H9 (cell line): ENCODE measurements around the gene ZBTB47. TPM values are rescaled to one million over a fixed set of nuclear protein-coding genes. Genes with fewer than 3 reads are reported as not detected.

Experiments
- DNase-seq: peaks from one replicate; pipeline ENCODE4 v3.0.0-alpha.2; 2017
- H2AFZ ChIP-seq: one replicate; pipeline ENCODE4 v1.6.1; 2013; ENCODE audit warnings: mild to moderate bottlenecking, low read length, control low read depth, moderate library complexity
- H2AK5ac ChIP-seq: 2 replicates; pipeline ENCODE4 v1.6.1; 2013; ENCODE audit warnings: low read length, control low read depth, mixed read lengths; ENCODE audit not compliant: insufficient read length
- H2BK120ac ChIP-seq: one replicate; pipeline ENCODE4 v1.6.1; 2013; ENCODE audit warnings: low read depth, mild to moderate bottlenecking, low read length, control low read depth, inconsistent platforms; ENCODE audit not compliant: poor library complexity, severe bottlenecking
- H2BK12ac ChIP-seq: 2 replicates; pipeline ENCODE4 v1.6.1; 2013; ENCODE audit warnings: low read length, control low read depth, mixed read lengths, low read depth; ENCODE audit not compliant: insufficient read length
- H2BK15ac ChIP-seq: 2 replicates; pipeline ENCODE4 v1.6.1; 2013; ENCODE audit warnings: low read depth, low read length, control low read depth
- H2BK20ac ChIP-seq: one replicate; pipeline ENCODE4 v1.6.1; 2013; ENCODE audit warnings: low read depth, mild to moderate bottlenecking, low read length, control low read depth, inconsistent platforms; ENCODE audit not compliant: poor library complexity, severe bottlenecking
- H2BK5ac ChIP-seq: 2 replicates; pipeline ENCODE4 v1.6.1; 2013; ENCODE audit warnings: low read length, control low read depth, mixed read lengths; ENCODE audit not compliant: insufficient read length
- H3K14ac ChIP-seq: 2 replicates; pipeline ENCODE4 v1.6.1; 2013; ENCODE audit warnings: low read length, control low read depth; ENCODE audit not compliant: insufficient read depth
- H3K18ac ChIP-seq: 2 replicates; pipeline ENCODE4 v1.6.1; 2013; ENCODE audit warnings: low read depth, mild to moderate bottlenecking, mixed read lengths, low read length, control low read depth; ENCODE audit not compliant: insufficient read length
- H3K23ac ChIP-seq: 2 replicates; pipeline ENCODE4 v1.6.1; 2013; ENCODE audit warnings: low read length, control low read depth, mixed read lengths, low read depth; ENCODE audit not compliant: insufficient read length
- H3K23me2 ChIP-seq: 2 replicates; pipeline ENCODE4 v1.6.1; 2013; ENCODE audit warnings: low read depth, mild to moderate bottlenecking, mixed read lengths, low read length, control low read depth; ENCODE audit not compliant: insufficient read length, poor library complexity, severe bottlenecking
- H3K27ac ChIP-seq: 2 replicates; pipeline ENCODE4 v1.5.1; 2013; ENCODE audit warnings: low read length, control low read depth, mixed read lengths, low read depth; ENCODE audit not compliant: insufficient read length
- H3K27me3 ChIP-seq: 2 replicates; pipeline ENCODE4 v1.6.1; 2013; ENCODE audit warnings: low read length, control low read depth, inconsistent platforms; ENCODE audit not compliant: insufficient read depth
- H3K4ac ChIP-seq: 2 replicates; pipeline ENCODE4 v1.6.1; 2013; ENCODE audit warnings: low read depth, mild to moderate bottlenecking, control low read depth, inconsistent platforms, low read length, moderate library complexity
- H3K4me1 ChIP-seq: 2 replicates; pipeline ENCODE4 v1.6.1; 2013; ENCODE audit warnings: low read length, control low read depth, inconsistent platforms; ENCODE audit not compliant: insufficient read depth
- H3K4me2 ChIP-seq: 2 replicates; pipeline ENCODE4 v1.6.1; 2013; ENCODE audit warnings: low read length, control low read depth, mixed read lengths; ENCODE audit not compliant: insufficient read length, insufficient read depth
- H3K56ac ChIP-seq: 2 replicates; pipeline ENCODE4 v1.6.1; 2013; ENCODE audit warnings: low read depth, mild to moderate bottlenecking, mixed read lengths, low read length, control low read depth; ENCODE audit not compliant: insufficient read length
- H3K79me1 ChIP-seq: 2 replicates; pipeline ENCODE4 v1.6.1; 2013; ENCODE audit warnings: low read depth, mild to moderate bottlenecking, moderate library complexity, low read length, control low read depth, inconsistent platforms; ENCODE audit not compliant: insufficient read depth, poor library complexity, severe bottlenecking
- H3K79me2 ChIP-seq: 2 replicates; pipeline ENCODE4 v1.6.1; 2013; ENCODE audit warnings: low read length, control low read depth, inconsistent platforms; ENCODE audit not compliant: insufficient read depth
- H3K9ac ChIP-seq: 2 replicates; pipeline ENCODE4 v1.6.1; 2013; ENCODE audit warnings: low read length, control low read depth, mixed read lengths; ENCODE audit not compliant: insufficient read length; ENCODE audit errors: extremely low read depth
- H3K9me3 ChIP-seq: one replicate; pipeline ENCODE4 v1.6.1; 2013; ENCODE audit warnings: low read depth, low read length, inconsistent platforms; ENCODE audit not compliant: control insufficient read depth
- H3T11ph ChIP-seq: one replicate; pipeline ENCODE4 v1.6.1; 2013; ENCODE audit warnings: mild to moderate bottlenecking, low read length, control low read depth, inconsistent platforms
- H4K20me1 ChIP-seq: one replicate; pipeline ENCODE4 v1.6.1; 2013; ENCODE audit not compliant: control insufficient read depth, insufficient read length, insufficient read depth
- H4K5ac ChIP-seq: 2 replicates; pipeline ENCODE4 v1.6.1; 2013; ENCODE audit warnings: low read depth, mild to moderate bottlenecking, mixed read lengths, low read length, control low read depth; ENCODE audit not compliant: insufficient read length
- H4K8ac ChIP-seq: replicated peaks from 2 replicates; pipeline ENCODE4 v1.6.1; 2013; ENCODE audit warnings: low read length, control low read depth, mixed read lengths, low read depth; ENCODE audit not compliant: insufficient read length
- H4K91ac ChIP-seq: 2 replicates; pipeline ENCODE4 v1.6.1; 2013; ENCODE audit warnings: low read depth, mild to moderate bottlenecking, moderate library complexity, mixed read lengths, low read length, control low read depth; ENCODE audit not compliant: insufficient read length
- H3K27ac Mint-ChIP-seq, 3 experiments: 2 replicates in 2 of 3; 3 replicates in 1 of 3; pipeline ENCODE4 v1.8.0; 2020 to 2021; ENCODE audit warnings: mixed read lengths in 3 of 3, mild to moderate bottlenecking in 1 of 3, moderate library complexity in 1 of 3
- H3K27me3 Mint-ChIP-seq: 2 replicates; pipeline ENCODE4 v1.8.0; 2021; ENCODE audit warnings: low read depth, mild to moderate bottlenecking, moderate library complexity, mixed read lengths
- H3K36me3 Mint-ChIP-seq, 3 experiments: 2 replicates in 2 of 3; 3 replicates in 1 of 3; pipeline ENCODE4 v1.8.0; 2020 to 2021; ENCODE audit warnings: low read depth in 3 of 3, mixed read lengths in 3 of 3; ENCODE audit not compliant: insufficient read depth in 1 of 3
- H3K4me1 Mint-ChIP-seq, 2 experiments: 2 replicates each; pipeline ENCODE4 v1.8.0; 2020; ENCODE audit warnings: mixed read lengths in 2 of 2
- H3K4me3 Mint-ChIP-seq, 2 experiments: 2 replicates in 1 of 2; 3 replicates in 1 of 2; pipeline ENCODE4 v1.8.0; 2020 to 2021; ENCODE audit warnings: mild to moderate bottlenecking in 2 of 2, mixed read lengths in 2 of 2, moderate library complexity in 1 of 2
- H3K9me3 Mint-ChIP-seq, 2 experiments: 2 replicates in 1 of 2; 3 replicates in 1 of 2; pipeline ENCODE4 v1.8.0; 2020; ENCODE audit warnings: mild to moderate bottlenecking in 2 of 2, mixed read lengths in 2 of 2, moderate library complexity in 1 of 2
- CTCF ChIP-seq: fragments of 200-600 bp; sonication (generic); conservative IDR thresholded peaks from 3 replicates; pipeline ENCODE4 v1.8.0; 2021; ENCODE audit warnings: antibody characterized with exemption, mild to moderate bottlenecking
- WGBS: extraction: QIAGEN DNeasy Blood & Tissue Kit; methylation state at CpG from one replicate; pipeline ENCODE4 v1.1.7; 2013; ENCODE audit warnings: missing lambda C conversion rate, low lambda C conversion rate, mixed read lengths; ENCODE audit not compliant: insufficient read length; ENCODE audit errors: extremely low coverage; 5-methylcytosine and 5-hydroxymethylcytosine counted together
- total RNA-seq: library from RNA; stranded (reverse); gene quantifications from 2 replicates; pipeline ENCODE4 v1.2.1, GENCODE V29; 2021

ZBTB47 gene
- total RNA-seq, 1 experiment from 2014 or later, result 3.6 TPM

- peaks cover 2 to 19% (median 8%) of the 10 kb centered on the region in 3 experiments; a peak in 6 of 7 replicates for H3K36me3 Mint-ChIP-seq
- Histone ChIP-seq H2AFZ (no peak overlapping the region), H2BK5ac (no peak overlapping the region), H3K27ac (no peak overlapping the region), H2AK5ac (no peak overlapping the region), H3K27me3 (no peaks in the 10 kb centered on the region), H3K18ac (no peak overlapping the region), H3K56ac (no peak overlapping the region), H4K91ac (no peak overlapping the region), H3K79me2 (no peaks in the 10 kb centered on the region), H4K5ac (no peak overlapping the region), H3K4me2 (no peak overlapping the region), H2BK15ac (no peak overlapping the region), H3K14ac (no peak overlapping the region), H4K8ac (no peak overlapping the region), H3K79me1 (no peaks in the 10 kb centered on the region), H4K20me1 (no peaks in the 10 kb centered on the region), H3K4me1 (no peaks in the 10 kb centered on the region), H3K9ac (no peak overlapping the region), H3K23ac (no peak overlapping the region), H2BK12ac (no peak overlapping the region), H3K9me3 (no peaks in the 10 kb centered on the region), H3K23me2 (no peaks in the 10 kb centered on the region), H3K4ac (no peak overlapping the region), H2BK120ac (no peak overlapping the region), H3T11ph (no peak overlapping the region), H2BK20ac (no peak overlapping the region)
- WGBS, result no CpG with 5 or more reads among the region's 12 CpGs
- no peaks in the 10 kb centered on the region for H3K27me3 Mint-ChIP-seq
- DNase-seq, result no peak
- TF ChIP-seq CTCF, result no peak
- no peak overlapping the region for H3K4me3 Mint-ChIP-seq
- no peak overlapping the region for H3K27ac Mint-ChIP-seq
- no peaks in the 10 kb centered on the region for H3K9me3 Mint-ChIP-seq
- H3K4me1 Mint-ChIP-seq, result peaks cover 8 to 15% of the 10 kb centered on the region in 2 experiments
Measured at GRCh38 chr3:42662813-42663535, 9.5 kb downstream of the ZBTB47 start.
